Measurements from ENCODE around the gene UBE2V1. TPM values are rescaled to one million over a fixed set of nuclear protein-coding genes. Genes with fewer than 3 reads are reported as not detected.

Gene UBE2V1
- total and polyA plus RNA-seq, 2 experiments from 2014 or later: 64.0 to 112 TPM

DNA sequence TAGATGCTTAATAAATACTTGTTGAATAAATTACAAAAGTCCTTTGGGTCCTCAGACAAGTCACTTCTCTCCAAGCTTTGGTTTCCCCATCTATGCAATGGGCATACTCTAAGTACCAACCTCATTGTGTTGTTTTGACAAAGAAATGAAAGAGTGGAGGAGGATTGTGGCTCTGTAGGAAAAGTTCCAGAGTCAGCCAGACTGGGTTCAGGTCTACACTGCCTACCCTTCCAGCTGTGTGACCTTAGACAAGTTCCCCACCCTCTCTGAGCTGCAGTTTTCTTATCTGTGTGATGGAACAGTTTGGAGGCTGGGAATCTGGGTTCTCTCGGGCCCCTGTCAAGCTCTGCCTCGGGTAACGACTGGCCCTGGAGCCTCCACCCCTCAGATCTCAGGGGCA, 76.2 kb downstream of the UBE2V1 start:
- TF ChIP-seq EZH2 (IDR thresholded peaks at IDR 0.05; ENCODE audit: borderline replicate concordance) (no peak), EZH2phosphoT487 (IDR thresholded peaks at IDR 0.05; ENCODE audit: low read depth, severe bottlenecking, unreplicated experiment) (no peak), CTCF (IDR thresholded peaks at IDR 0.05; ENCODE audit: poor library complexity) (no peak)
- Histone ChIP-seq H3K27ac (no peak overlapping the region), H3K4me1 (ENCODE audit: insufficient read depth) (peaks cover 18% of the 10 kb centered on the region), H4K20me1 (ENCODE audit: insufficient read depth, poor library complexity, severe bottlenecking) (no peaks in the 10 kb centered on the region), H3K9me3 (ENCODE audit: low read depth) (no peaks in the 10 kb centered on the region), H2AFZ (no peak overlapping the region), H3K36me3 (replicated peaks; ENCODE audit: insufficient read depth, low read depth) (no peaks in the 10 kb centered on the region), H3K4me2 (no peak overlapping the region), H3K9me2 (replicated peaks; ENCODE audit: insufficient read depth) (no peaks in the 10 kb centered on the region), H3K79me2 (no peaks in the 10 kb centered on the region), H3K4me3 (no peak overlapping the region), H3K27me3 (no peaks in the 10 kb centered on the region)
- no peak for DNase-seq (ENCODE audit: low spot score)
- WGBS (ENCODE audit: low lambda C conversion rate, missing lambda C conversion rate): 67% methylated on average over 3 of the region's 3 CpGs

GRCh38 chr20:50034567-50035180, 78.3 kb downstream of the UBE2V1 start:
- H3K27me3 ChIP-seq: no peaks in the 10 kb centered on the region
- no peaks in the 10 kb centered on the region for H3K79me2 ChIP-seq
- no peak overlapping the region for H2AFZ ChIP-seq
- H3K4me3 ChIP-seq: no peak overlapping the region
- H3K9me2 ChIP-seq (replicated peaks; ENCODE audit: insufficient read depth): no peaks in the 10 kb centered on the region
- no peak overlapping the region for H3K4me2 ChIP-seq
- no peak for DNase-seq (ENCODE audit: low spot score)
- no peak for TF ChIP-seq EZH2 (IDR thresholded peaks at IDR 0.05; ENCODE audit: borderline replicate concordance)
- TF ChIP-seq CTCF (IDR thresholded peaks at IDR 0.05; ENCODE audit: poor library complexity): no peak
- TF ChIP-seq EZH2phosphoT487 (IDR thresholded peaks at IDR 0.05; ENCODE audit: low read depth, severe bottlenecking, unreplicated experiment): no peak
- 91% methylated on average over 9 of the region's 9 CpGs for WGBS (ENCODE audit: low lambda C conversion rate, missing lambda C conversion rate)
- no peaks in the 10 kb centered on the region for H3K36me3 ChIP-seq (replicated peaks; ENCODE audit: insufficient read depth, low read depth)
- peak overlapping the region; percentile 63 for H3K27ac ChIP-seq
- H4K20me1 ChIP-seq (ENCODE audit: insufficient read depth, poor library complexity, severe bottlenecking): no peaks in the 10 kb centered on the region
- no peaks in the 10 kb centered on the region for H3K9me3 ChIP-seq (ENCODE audit: low read depth)
- peaks cover 17% of the 10 kb centered on the region for H3K4me1 ChIP-seq (ENCODE audit: insufficient read depth)

DNA sequence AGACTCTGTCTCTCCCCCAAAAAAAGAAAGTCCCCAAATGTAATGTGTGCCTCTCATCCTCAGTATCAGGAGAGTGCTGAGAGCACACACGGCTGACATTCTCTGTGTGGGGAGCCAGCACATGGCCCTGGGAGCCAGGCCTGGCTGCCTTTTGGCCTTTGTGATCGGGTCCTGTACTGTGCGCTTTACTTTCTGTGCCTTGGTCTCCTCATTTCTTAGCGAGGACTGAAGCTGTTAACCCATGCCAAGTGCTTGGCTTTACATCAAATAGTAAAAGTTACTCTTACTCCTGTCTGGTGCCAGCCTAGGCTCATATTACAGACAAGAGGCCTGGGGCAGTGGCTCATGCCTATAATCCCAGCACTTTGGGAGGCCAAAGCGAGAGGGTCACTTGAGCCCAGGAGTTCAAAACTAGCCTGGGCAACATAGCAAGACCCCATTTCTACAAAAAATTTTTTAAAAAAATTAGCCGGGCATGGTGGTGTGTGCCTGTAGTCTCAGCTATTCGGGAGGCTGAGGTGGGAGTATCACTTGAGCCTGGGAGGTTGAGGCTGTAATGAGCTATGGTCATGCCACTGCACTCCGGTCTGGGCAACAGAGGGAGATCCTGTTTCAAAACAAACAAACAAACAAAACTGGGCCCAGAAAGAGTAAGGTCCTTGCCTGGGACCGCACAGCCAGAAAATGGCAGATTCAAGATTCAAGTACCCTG, 79.8 kb downstream of the UBE2V1 start:
- 88% methylated on average over 9 of the region's 9 CpGs for WGBS (ENCODE audit: low lambda C conversion rate, missing lambda C conversion rate)
- H3K27me3 ChIP-seq: no peaks in the 10 kb centered on the region
- no peaks in the 10 kb centered on the region for H3K9me3 ChIP-seq (ENCODE audit: low read depth)
- DNase-seq (ENCODE audit: low spot score): no peak
- peaks cover 22% of the 10 kb centered on the region for H3K4me1 ChIP-seq (ENCODE audit: insufficient read depth)
- H2AFZ ChIP-seq: no peak overlapping the region
- H3K4me2 ChIP-seq: no peak overlapping the region
- no peaks in the 10 kb centered on the region for H3K36me3 ChIP-seq (replicated peaks; ENCODE audit: insufficient read depth, low read depth)
- no peak for TF ChIP-seq CTCF (IDR thresholded peaks at IDR 0.05; ENCODE audit: poor library complexity)
- no peak for TF ChIP-seq EZH2 (IDR thresholded peaks at IDR 0.05; ENCODE audit: borderline replicate concordance)
- no peak for TF ChIP-seq EZH2phosphoT487 (IDR thresholded peaks at IDR 0.05; ENCODE audit: low read depth, severe bottlenecking, unreplicated experiment)
- H4K20me1 ChIP-seq (ENCODE audit: insufficient read depth, poor library complexity, severe bottlenecking): no peaks in the 10 kb centered on the region
- no peaks in the 10 kb centered on the region for H3K9me2 ChIP-seq (replicated peaks; ENCODE audit: insufficient read depth)
- H3K4me3 ChIP-seq: no peak overlapping the region
- no peaks in the 10 kb centered on the region for H3K79me2 ChIP-seq
- peak overlapping the region; percentile 67 for H3K27ac ChIP-seq

Other genes with a start within 250 kb of the UBE2V1 start
- gene SPATA2, start 197.6 kb downstream of the UBE2V1 start, total RNA-seq: 4.9 and 5.9 TPM in 2 replicates
- gene SPATA2, start 197.6 kb downstream of the UBE2V1 start, polyA plus RNA-seq: 9.6 and 10.1 TPM in 2 replicates
- 67.1 and 93.7 TPM in 2 replicates for gene RNF114, start 176.8 kb downstream of the UBE2V1 start, total RNA-seq
- 64.8 and 65.8 TPM in 2 replicates for gene RNF114, start 176.8 kb downstream of the UBE2V1 start, polyA plus RNA-seq
- gene SNAI1, start 130.2 kb downstream of the UBE2V1 start, total RNA-seq: 2.9 and 3.0 TPM in 2 replicates
- gene SNAI1, start 130.2 kb downstream of the UBE2V1 start, polyA plus RNA-seq: 8.4 and 9.8 TPM in 2 replicates
- 24.5 and 29.5 TPM in 2 replicates for gene PEDS1, start 40.6 kb upstream of the UBE2V1 start, total RNA-seq
- 39.1 and 46.2 TPM in 2 replicates for gene PEDS1, start 40.6 kb upstream of the UBE2V1 start, polyA plus RNA-seq
- 58.9 and 60.9 TPM in 2 replicates for gene CEBPB, start 77.7 kb upstream of the UBE2V1 start, total RNA-seq
- 159 and 183 TPM in 2 replicates for gene CEBPB, start 77.7 kb upstream of the UBE2V1 start, polyA plus RNA-seq